ENCODE data around the gene ZDBF2. TPM values are rescaled to one million over a fixed set of nuclear protein-coding genes. Genes with fewer than 3 reads are reported as not detected.
A peak's percentile ranks its signal among the peaks of the same experiment; 100 is the strongest.
"Not testable (repeated sequence)": the region's sequence is repeated elsewhere in the genome, so short reads cannot be mapped to it uniquely, and the experiment has no call there.

Gene ZDBF2
- total RNA-seq (2014; rRNA removed) = 11.5 and 12.1 TPM in 2 replicates
- polyA plus RNA-seq (2012) = 1.1 TPM

GRCh38 chr2:206274434-206275311, at the start of gene ZDBF2:
Gene ZDBF2 (plus strand): TSS chr2:206274663. CDS start chr2:206281850, 7,187 bp downstream.
- DNase-seq (ENCODE audit: low read depth) = peak; percentile 45

- no peak for DNase-seq (ENCODE audit: low read depth)
Measured at GRCh38 chr2:206225435-206226232, 48.8 kb upstream of the ZDBF2 start.

- DNase-seq (ENCODE audit: low read depth) = not testable (repeated sequence)
Measured at GRCh38 chr2:206228636-206229035, 45.8 kb upstream of the ZDBF2 start.

- DNase-seq (ENCODE audit: low read depth) = no peak
Measured at GRCh38 chr2:206229642-206230041, 44.8 kb upstream of the ZDBF2 start.

GRCh38 chr2:206230060-206230762, 44.3 kb upstream of the ZDBF2 start:
- peak; percentile 26 for DNase-seq (ENCODE audit: low read depth)

GRCh38 chr2:206231669-206232286, 42.7 kb upstream of the ZDBF2 start:
- DNase-seq (ENCODE audit: low read depth) = no peak

- DNase-seq (ENCODE audit: low read depth) = peak; percentile 6
Measured at GRCh38 chr2:206232287-206233035, 42.0 kb upstream of the ZDBF2 start.

GRCh38 chr2:206239157-206239556, 35.3 kb upstream of the ZDBF2 start:
- no peak for DNase-seq (ENCODE audit: low read depth)

- DNase-seq (ENCODE audit: low read depth) = peak; percentile 22
Measured at GRCh38 chr2:206240327-206240726, 34.1 kb upstream of the ZDBF2 start.

GRCh38 chr2:206241736-206242135, 32.7 kb upstream of the ZDBF2 start:
- DNase-seq (ENCODE audit: low read depth) = peak; percentile 8

- DNase-seq (ENCODE audit: low read depth) = no peak
Measured at GRCh38 chr2:206245265-206245672, 29.2 kb upstream of the ZDBF2 start.

GRCh38 chr2:206250041-206250897, 24.2 kb upstream of the ZDBF2 start:
- DNase-seq (ENCODE audit: low read depth) = peak; percentile 43

- DNase-seq (ENCODE audit: low read depth) = no peak
Measured at GRCh38 chr2:206253125-206253776, 21.2 kb upstream of the ZDBF2 start.

- DNase-seq (ENCODE audit: low read depth) = no peak
Measured at GRCh38 chr2:206253777-206254166, 20.7 kb upstream of the ZDBF2 start.

- no peak for DNase-seq (ENCODE audit: low read depth)
Measured at GRCh38 chr2:206255003-206255402, 19.5 kb upstream of the ZDBF2 start.

- DNase-seq (ENCODE audit: low read depth) = no peak
Measured at GRCh38 chr2:206256706-206257205, 17.7 kb upstream of the ZDBF2 start.

GRCh38 chr2:206257350-206257749, 17.1 kb upstream of the ZDBF2 start:
- DNase-seq (ENCODE audit: low read depth) = no peak

GRCh38 chr2:206257861-206258260, 16.6 kb upstream of the ZDBF2 start:
- DNase-seq (ENCODE audit: low read depth) = no peak

GRCh38 chr2:206258615-206259014, 15.8 kb upstream of the ZDBF2 start:
- not testable (repeated sequence) for DNase-seq (ENCODE audit: low read depth)
